Activated T-cell treated with anti-CD3 and anti-CD28 coated beads for 48 hours (primary cell): Measurements from ENCODE around the gene BRWD1.

Experiments used
- DNase-seq: peaks from one replicate; pipeline ENCODE4 v3.0.0-alpha.2; 2020; ENCODE audit warnings: low read depth

The BRWD1 gene

DNA sequence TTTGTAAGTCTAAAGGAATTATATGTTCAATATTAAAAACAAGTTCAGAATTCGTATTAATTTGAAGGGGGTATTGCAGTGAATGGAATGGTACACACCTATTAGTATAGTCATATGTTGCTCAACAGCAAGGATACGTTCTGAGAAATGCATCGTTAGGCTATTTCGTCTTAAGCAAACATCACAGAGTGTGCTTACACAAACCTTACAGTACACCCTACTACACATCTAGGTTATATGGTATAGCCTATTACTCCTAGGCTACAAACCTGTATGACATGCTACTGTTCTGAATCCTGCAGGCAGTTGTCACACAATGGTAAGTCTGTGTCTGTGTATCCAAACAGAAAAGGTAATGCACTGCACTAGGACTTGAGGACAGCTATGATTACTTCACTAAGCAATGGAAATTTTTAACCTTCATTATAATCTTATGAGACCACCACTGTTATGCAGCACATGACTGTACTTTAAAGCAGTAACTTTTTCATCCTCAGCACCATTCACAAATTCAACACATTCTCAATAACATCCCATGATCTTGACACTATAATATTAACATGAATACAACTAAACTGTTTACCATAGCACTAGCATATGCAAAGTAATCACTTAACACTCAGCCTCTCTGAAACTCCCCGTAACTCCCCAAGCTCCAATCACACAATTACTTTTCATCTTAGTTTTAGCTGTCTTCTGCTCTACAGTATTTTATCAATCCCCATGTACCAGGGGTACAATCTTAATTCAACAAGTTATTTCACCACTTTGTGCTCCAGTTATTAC lies 115.8 kb downstream of the BRWD1 start:
- DNase-seq: no peak

DNA sequence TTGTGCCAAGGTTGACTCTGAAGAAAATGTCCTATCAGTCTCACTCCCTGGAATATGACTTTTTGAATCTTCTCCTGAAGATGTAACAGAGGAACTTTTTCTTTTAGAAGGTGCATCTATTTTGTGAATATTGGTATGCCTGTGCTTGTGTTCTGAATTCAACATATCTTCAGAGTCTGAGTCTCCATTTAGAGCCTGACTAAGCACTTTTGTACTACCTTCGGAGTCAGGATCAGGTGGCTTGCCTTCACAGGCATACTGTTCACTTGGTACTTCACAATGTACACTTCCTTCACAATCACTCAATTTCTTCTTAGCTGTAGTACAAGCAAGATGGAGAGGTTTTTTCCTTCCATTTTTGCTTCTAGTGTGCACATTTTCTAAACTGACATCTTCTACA lies 116.6 kb downstream of the BRWD1 start:
- no peak for DNase-seq

- no peak for DNase-seq
Measured at GRCh38 chr21:39196310-39196709, 117.1 kb downstream of the BRWD1 start.

- no peak for DNase-seq
Measured at GRCh38 chr21:39193380-39193779, 120.1 kb downstream of the BRWD1 start.

DNA sequence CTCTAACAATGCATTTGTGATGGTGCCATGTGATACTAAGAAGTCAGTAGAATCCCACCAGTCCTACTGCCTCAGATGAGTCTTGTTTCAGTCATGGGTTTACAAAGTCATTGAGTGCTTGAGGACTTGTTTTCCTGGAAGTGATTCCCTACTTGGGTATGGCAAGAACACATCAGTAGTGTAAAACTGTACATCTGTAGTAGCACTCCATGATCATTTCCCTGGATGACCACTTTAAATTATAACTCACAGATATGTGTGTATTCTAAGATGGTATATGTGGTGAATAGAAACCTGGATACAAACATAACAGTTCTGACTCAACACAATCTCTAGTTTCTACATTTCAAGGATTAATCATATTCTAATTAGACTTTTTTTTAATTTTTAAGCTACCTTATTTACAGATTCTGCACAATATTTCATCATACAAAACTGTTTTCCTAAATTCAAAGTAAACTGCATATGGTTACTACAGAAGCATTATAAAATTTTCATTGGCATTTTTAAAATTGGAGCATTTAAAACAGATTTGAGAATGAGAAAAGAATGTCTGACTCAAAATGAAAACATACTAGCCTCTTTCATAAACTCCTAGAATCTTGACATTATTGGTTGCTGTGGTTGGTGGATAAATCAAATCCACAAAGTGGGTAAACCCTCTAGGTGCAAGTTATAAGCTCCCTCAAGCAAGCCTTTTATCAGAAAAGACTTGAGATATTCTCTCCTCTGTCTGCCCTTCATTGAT lies 123.4 kb downstream of the BRWD1 start:
- no peak for DNase-seq

DNA sequence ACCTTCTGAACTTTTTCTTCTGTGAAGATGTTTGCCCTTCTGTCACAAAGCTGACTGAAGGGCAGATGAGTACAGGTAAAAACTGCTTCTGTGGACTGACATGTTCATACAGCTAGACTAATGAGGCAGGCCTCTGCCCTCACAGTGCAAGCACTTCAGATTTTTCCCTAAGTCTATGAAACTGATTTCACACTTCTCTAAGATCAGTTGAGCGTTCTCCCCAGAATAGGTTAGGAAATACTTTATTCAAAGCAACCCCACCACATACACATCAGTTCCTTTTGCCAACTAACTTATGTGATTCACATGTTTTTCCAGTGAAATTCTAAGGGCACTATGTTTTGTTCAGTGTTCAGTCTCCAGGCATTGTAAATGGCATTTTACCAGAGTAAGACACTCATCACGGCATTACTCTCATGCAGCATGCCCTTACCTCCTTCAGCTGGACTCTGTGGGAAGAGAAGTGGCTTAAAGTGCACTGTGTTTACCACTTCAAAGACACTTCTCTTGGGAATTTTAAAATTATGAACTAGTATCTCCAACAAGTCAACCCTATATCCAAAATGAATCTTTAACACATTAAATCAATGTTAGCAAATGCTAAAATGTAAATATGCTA lies 124.8 kb downstream of the BRWD1 start:
- DNase-seq: no peak

DNA sequence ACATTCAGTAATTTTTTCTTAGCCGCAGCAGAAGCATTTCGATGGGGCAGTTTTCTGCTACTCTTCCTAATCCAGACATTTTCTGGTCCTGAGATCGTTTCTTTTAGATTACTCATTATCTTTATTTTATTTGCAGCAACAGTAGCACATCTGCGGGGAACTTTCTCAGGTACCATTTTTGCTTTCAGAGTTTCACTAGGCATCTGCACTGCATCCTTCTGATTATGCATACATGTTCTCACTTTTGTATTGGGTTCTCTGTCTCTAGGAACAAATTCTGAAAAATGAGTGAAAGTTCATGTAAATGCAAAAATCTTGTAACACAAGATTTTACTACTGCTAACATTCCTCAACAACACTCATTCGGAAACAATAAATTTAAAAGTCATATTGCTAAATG lies 126.3 kb downstream of the BRWD1 start:
- DNase-seq: no peak

- DNase-seq: no peak
Measured at GRCh38 chr21:39186676-39187075, 126.8 kb downstream of the BRWD1 start.

DNA sequence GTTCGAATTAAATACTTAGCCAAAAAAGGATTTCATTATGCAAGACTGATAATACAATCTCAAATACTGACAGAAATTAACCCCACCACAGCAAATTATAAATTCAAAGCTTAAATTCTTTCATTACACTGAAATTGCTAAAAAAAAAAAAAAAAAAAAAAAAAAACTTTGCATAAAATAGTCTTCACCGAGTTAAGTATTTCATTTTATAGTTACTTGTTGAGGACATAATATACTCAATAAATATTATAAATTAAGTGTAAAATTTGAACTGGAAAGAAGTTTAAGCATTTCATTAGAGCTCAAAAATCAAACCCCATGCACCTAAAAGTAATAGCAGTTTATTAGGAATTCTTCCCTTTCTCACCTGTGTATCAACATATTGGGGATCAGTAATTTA lies 128.3 kb downstream of the BRWD1 start:
- no peak for DNase-seq

DNA sequence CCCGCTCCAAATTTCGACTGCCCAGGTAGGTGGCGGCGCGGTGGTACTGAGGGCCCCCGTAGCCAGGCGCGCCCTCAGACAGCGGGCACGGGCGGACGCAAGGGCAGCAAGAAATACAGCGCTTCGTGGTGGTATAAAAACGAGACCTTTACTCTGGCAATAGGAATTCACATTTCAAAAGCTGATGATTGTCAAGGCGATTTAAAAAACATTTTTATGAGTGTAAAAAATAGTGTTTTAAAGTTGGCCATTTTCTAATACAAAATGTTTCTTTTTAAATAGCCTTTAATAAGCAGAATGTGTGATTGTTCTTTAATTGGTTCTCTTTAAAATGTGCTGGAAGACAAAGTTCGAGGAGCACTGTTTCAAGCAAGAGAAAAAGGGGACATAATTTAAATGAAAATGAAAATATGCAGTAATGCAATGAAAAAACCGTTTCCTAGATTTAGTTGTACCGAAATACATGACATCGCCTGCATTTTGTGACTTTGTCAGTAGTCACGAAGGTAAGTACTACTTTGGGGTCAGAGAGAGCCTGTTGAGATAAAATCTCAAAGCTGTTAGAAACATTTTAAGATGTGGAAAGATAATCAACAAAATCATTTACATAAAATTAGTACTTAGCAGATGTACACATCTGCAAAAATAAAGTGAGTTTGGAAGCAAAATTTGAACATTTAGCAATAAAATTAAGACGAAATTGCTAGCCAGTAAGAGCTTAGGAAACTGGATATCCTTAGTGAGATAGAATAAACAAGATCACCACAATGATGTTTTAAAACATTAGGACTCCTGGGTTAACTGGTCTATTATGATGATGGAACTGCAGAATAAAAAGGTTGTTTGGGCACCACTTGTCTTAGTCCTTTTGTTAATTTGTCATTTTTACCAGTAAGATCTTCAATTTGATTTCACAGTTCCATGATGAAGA lies 129.1 kb downstream of the BRWD1 start:
- DNase-seq: no peak

DNA sequence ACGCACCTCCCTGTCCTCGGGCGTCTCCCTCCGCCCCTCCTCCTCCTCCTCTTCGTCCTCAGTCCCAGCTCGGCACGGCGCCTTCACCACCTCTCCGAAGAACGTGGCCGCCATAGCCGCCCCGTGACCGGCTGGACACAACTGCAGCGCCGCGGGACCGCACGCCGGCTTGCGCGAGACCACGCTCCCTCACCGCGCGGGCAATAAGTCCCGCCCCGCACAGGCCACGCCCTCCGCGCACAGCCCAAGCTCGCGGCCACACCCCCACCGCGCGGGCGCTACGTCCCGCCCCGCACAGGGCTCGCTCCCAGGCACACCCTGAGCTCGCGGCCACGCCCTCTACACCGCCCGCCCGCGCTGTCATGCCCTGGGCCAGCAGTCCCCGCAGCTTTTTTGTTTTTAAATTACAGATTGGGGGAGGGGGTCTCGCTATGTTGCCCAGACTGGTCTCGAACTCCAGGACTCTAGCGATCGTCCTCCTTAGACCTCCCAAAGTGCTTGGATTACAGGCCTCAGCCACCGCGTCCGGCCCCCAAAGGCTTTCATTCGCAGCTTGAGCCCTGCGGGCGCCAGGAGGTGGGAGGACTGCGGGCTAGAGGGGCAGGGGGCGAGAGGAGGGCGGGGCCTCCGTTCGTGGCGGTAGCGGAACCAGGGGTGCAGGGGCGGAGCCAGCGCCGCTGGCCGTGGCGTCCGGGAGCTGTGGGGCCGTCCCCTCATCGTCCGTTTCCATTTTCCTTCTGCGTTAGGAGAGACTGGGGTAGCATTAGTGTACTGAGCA lies 130.0 kb downstream of the BRWD1 start, which contains the start of gene PSMG1:
Gene PSMG1 (minus strand): TSS at position 180 of the 778 bp plus-strand sequence. CDS start 66 bp downstream, at position 114.
- peak; percentile 96 for DNase-seq

- peak; percentile 12 for DNase-seq
Measured at GRCh38 chr21:39182484-39183271, 130.8 kb downstream of the BRWD1 start.

DNA sequence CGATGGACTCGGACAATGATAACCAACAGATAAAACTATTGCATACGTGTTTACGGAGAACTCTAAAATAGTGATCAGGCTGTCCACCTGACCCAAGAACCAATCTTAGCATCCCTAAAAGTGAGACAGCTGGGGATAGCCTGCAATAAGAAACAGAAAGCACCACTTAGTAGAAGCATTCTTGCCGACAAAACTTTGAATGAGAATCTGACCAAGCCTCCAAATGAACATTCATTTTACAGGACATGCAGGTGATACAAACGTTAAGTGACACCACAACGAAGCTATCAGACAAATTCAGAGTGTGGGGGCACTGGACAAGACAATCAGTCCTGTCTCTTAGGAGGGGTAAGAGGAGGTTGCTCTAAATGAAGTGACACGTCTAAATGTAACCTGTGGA lies 131.4 kb downstream of the BRWD1 start:
- no peak for DNase-seq

DNA sequence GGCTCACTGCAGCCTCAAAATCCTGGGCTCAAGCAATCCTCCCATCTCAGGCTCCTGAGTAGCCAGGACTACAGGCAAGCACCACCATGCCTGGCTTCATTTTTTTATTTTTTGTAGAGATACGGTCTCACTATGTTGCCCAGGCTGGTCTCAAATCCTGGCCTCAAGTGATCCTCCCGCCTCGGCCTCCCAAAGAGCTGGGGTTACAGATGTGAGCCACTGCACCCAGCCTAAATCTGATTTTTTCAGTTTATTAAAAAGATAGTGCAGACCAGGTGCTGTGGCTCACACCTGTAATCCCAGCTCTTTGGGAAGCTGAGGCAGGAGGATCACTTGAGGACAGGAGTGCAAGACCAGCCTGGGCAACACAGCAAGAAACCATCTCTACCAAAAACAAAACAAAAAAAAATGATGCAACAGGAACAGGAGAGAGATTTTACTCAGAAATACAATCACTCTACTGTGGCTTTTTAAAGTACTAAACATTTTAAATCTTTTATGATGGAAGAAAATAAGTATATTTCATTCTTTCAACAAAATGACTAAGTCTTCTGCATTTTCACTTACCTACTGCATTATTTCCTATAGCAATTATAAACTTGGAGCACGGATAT lies 132.1 kb downstream of the BRWD1 start:
- DNase-seq: no peak

GRCh38 chr21:39180429-39181019 lies 132.9 kb downstream of the BRWD1 start:
- DNase-seq: no peak

GRCh38 chr21:39178421-39178820 lies 135.0 kb downstream of the BRWD1 start:
- DNase-seq: no peak

DNA sequence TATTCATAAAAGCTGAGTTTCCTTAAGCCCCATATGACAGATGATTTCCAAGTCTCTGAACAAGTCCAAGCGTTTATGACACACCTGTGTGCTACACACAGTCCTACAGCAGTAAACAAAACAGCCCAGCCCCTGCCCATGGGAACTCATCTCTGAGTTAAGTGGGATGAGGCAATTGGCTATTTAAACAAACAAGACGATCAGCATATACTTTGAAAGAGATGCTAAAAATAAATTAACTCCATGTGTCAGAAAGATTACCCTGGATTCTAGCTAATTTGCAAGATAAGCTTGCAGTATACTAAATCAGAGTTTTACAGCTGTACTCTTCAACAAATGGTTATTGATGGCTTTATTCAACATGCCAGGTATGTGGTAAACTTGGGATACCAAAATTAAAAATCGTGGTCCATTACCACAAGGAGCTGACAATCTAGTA lies 137.1 kb downstream of the BRWD1 start:
- DNase-seq: no peak

DNA sequence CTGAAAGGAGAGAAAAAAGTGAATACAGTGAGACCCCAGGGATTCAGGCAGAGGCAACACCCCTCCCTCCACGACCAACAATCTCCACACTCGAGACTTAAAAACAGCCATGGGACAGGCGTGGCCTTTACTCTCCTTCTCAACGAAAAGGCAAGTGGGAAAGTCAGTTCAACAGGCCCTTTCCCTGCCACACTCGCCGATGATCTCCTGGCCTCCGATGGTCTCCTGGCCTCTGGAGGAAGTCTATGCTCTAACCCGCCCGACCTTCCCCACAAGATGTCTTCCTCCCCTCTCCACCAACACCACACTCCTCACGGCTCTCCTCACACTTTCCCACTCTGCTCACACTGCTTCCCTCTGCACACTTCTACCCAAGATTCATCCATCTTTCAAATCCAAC lies 137.8 kb downstream of the BRWD1 start:
- no peak for DNase-seq

DNA sequence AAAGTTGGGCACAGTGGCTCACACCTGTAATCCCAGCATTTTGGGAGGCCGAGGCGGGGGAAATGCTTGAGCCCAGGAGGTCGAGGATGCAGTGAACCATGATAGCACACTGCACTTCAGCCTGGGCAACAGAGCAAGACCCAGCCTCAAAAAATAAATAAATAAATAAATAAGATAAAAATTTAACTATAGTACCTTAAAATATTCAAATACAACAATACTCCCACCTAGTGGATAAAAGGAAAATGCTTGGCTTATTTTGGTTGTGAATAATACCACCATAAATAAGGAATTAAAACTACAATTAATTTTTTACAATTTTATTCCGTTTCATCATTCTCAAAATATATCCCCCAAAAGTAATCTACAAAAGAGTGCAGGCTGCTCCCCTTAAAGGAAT lies 138.3 kb downstream of the BRWD1 start:
- no peak for DNase-seq
